ENCODE results near the gene DIDO1.

Gene DIDO1

DNA sequence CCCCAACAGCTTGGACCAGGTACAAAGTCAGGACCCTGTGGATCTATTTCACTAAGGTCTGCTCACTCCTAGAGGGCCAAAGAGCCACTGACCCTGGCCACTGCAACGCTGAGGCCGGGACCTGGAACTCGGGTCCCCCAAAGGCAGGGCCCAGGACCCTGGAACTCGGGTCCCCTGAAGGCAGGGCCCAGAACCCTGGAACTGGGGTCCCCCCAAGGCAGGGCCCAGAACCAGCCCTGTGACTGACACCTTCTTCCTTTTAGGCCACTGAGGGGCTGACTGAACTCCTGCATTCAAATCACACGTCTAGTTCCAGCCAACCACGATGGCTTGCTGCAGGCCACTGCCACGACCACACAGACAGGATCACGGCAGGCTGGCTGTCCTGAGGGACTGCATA, 74.1 kb downstream of the DIDO1 start:
- TF ChIP-seq, protein P1, sequence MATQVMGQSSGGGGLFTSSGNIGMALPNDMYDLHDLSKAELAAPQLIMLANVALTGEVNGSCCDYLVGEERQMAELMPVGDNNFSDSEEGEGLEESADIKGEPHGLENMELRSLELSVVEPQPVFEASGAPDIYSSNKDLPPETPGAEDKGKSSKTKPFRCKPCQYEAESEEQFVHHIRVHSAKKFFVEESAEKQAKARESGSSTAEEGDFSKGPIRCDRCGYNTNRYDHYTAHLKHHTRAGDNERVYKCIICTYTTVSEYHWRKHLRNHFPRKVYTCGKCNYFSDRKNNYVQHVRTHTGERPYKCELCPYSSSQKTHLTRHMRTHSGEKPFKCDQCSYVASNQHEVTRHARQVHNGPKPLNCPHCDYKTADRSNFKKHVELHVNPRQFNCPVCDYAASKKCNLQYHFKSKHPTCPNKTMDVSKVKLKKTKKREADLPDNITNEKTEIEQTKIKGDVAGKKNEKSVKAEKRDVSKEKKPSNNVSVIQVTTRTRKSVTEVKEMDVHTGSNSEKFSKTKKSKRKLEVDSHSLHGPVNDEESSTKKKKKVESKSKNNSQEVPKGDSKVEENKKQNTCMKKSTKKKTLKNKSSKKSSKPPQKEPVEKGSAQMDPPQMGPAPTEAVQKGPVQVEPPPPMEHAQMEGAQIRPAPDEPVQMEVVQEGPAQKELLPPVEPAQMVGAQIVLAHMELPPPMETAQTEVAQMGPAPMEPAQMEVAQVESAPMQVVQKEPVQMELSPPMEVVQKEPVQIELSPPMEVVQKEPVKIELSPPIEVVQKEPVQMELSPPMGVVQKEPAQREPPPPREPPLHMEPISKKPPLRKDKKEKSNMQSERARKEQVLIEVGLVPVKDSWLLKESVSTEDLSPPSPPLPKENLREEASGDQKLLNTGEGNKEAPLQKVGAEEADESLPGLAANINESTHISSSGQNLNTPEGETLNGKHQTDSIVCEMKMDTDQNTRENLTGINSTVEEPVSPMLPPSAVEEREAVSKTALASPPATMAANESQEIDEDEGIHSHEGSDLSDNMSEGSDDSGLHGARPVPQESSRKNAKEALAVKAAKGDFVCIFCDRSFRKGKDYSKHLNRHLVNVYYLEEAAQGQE (IDR thresholded peaks at IDR 0.05; ENCODE audit: insufficient read depth in 1 of 2, low read depth in 2 of 2, low read length in 2 of 2): no peak
- TF ChIP-seq POLR2AphosphoS5 (IDR thresholded peaks at IDR 0.05; ENCODE audit: low read depth, low read length): no peak
- no peak for TF ChIP-seq FOXP2 (optimal IDR thresholded peaks at IDR 0.05; ENCODE audit: borderline replicate concordance, extremely low read depth, extremely low read length, insufficient read depth)

DNA sequence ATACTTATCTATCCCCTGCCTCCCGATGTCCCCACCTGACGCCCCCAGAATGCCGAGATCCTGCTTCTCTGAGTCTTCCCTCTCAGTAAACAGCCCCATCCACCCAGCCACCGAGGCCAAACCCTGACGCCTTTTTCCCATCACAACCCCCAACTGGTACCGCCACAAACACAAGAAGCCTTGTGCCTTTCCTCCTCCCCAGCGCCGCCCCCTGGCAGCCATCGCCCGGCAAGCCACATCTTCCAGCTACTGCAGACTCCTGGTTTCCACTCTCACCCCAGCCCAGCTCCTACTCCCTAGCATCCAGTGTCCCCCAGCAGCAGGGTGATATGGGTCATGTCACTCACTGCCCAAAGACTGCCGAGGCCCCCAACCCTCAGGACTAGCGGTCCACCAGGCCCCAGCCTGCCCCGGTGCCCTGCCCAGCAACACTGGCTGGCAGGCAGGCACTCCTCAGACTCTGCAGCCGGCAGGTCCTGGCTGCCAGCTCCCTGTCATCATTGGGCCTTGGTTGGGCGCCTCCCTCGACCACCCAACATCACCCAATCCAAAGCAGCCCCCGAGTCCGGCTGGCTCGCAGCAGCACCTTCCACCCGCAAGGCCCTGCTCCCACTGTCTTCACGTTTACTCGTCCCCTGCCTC, 75.9 kb downstream of the DIDO1 start:
- TF ChIP-seq POLR2AphosphoS5 (IDR thresholded peaks at IDR 0.05; ENCODE audit: low read depth, low read length) (no peak), SIN3A (IDR thresholded peaks at IDR 0.05; ENCODE audit: borderline replicate concordance, insufficient read depth, low read length) (no peak), FOXP2 (optimal IDR thresholded peaks at IDR 0.05; ENCODE audit: borderline replicate concordance, extremely low read depth, extremely low read length, insufficient read depth) (no peak), TAF1 (IDR thresholded peaks at IDR 0.05; ENCODE audit: borderline replicate concordance, insufficient read depth, low read length) (no peak)
- TF ChIP-seq, protein P1 (IDR thresholded peaks at IDR 0.05; ENCODE audit: insufficient read depth in 1 of 2, low read depth in 2 of 2, low read length in 2 of 2): no peak

DNA sequence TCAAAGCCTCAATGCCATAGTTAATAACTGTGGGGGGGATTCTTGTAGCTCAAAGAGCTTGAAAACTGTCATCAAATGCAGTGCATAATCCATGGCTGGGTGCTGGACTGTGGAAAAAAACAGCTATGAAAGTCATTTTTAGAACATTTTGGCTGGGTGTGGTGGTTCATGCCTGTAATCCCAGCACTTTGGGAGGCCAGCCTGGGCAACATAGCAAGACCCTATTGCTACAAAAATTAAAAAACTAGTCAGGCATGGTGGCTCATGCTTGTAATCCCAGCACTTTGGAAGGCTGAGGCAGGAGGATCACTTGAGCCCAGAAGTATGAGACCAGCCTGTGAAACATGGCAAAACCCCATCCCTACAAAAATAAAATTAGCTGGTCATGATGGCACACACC, 76.9 kb downstream of the DIDO1 start:
- TF ChIP-seq, protein P1 (IDR thresholded peaks at IDR 0.05; ENCODE audit: insufficient read depth in 1 of 2, low read depth in 2 of 2, low read length in 2 of 2): no peak
- TF ChIP-seq SIN3A (IDR thresholded peaks at IDR 0.05; ENCODE audit: borderline replicate concordance, insufficient read depth, low read length): no peak
- no peak for TF ChIP-seq TAF1 (IDR thresholded peaks at IDR 0.05; ENCODE audit: borderline replicate concordance, insufficient read depth, low read length)
- no peak for TF ChIP-seq FOXP2 (optimal IDR thresholded peaks at IDR 0.05; ENCODE audit: borderline replicate concordance, extremely low read depth, extremely low read length, insufficient read depth)
- no peak for TF ChIP-seq POLR2AphosphoS5 (IDR thresholded peaks at IDR 0.05; ENCODE audit: low read depth, low read length)

DNA sequence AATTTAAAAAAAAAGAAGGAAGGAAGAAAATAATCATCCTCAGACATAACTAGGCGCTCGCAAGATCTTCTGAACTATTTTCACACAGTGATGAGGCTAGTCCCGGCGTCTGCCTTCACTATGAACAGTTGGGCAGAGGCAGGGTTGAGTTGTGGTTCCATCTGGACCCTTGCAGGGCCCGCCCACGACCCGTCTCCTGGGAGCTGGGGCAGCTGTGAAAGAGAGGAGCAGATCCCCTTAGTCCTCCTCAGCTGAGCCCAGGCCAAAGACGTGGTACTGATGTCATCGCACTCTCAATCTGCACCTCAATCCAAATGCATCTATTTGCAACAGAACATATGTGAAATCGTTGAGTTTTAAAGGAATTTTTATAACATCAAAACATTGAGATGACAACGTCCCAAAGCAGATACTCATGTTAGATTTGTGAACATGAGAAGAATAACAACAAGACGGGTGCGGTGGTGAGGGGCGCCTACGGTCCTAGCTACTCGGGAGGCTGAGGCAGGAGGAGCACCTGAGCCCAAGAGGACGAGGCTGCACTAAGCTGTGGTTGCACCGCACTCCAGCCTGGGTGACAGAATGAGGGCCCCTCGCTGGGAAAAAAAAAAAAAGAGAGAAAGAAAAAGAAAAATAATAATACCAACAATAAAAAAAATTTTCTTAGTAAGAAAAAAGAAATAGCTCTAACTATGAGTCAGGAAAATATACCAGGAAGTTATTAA, 80.0 kb downstream of the DIDO1 start:
- TF ChIP-seq, protein P1 (IDR thresholded peaks at IDR 0.05; ENCODE audit: insufficient read depth in 1 of 2, low read depth in 2 of 2, low read length in 2 of 2): no peak
- TF ChIP-seq SIN3A (IDR thresholded peaks at IDR 0.05; ENCODE audit: borderline replicate concordance, insufficient read depth, low read length): no peak
- TF ChIP-seq FOXP2 (optimal IDR thresholded peaks at IDR 0.05; ENCODE audit: borderline replicate concordance, extremely low read depth, extremely low read length, insufficient read depth): no peak
- no peak for TF ChIP-seq TAF1 (IDR thresholded peaks at IDR 0.05; ENCODE audit: borderline replicate concordance, insufficient read depth, low read length)
- TF ChIP-seq POLR2AphosphoS5 (IDR thresholded peaks at IDR 0.05; ENCODE audit: low read depth, low read length): no peak
